ENCODE results near the gene CD248.
"Not testable (repeated sequence)": the region's sequence is repeated elsewhere in the genome, so short reads cannot be mapped to it uniquely, and the experiment has no call there.

CD248 gene, protein sequence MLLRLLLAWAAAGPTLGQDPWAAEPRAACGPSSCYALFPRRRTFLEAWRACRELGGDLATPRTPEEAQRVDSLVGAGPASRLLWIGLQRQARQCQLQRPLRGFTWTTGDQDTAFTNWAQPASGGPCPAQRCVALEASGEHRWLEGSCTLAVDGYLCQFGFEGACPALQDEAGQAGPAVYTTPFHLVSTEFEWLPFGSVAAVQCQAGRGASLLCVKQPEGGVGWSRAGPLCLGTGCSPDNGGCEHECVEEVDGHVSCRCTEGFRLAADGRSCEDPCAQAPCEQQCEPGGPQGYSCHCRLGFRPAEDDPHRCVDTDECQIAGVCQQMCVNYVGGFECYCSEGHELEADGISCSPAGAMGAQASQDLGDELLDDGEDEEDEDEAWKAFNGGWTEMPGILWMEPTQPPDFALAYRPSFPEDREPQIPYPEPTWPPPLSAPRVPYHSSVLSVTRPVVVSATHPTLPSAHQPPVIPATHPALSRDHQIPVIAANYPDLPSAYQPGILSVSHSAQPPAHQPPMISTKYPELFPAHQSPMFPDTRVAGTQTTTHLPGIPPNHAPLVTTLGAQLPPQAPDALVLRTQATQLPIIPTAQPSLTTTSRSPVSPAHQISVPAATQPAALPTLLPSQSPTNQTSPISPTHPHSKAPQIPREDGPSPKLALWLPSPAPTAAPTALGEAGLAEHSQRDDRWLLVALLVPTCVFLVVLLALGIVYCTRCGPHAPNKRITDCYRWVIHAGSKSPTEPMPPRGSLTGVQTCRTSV

DNA sequence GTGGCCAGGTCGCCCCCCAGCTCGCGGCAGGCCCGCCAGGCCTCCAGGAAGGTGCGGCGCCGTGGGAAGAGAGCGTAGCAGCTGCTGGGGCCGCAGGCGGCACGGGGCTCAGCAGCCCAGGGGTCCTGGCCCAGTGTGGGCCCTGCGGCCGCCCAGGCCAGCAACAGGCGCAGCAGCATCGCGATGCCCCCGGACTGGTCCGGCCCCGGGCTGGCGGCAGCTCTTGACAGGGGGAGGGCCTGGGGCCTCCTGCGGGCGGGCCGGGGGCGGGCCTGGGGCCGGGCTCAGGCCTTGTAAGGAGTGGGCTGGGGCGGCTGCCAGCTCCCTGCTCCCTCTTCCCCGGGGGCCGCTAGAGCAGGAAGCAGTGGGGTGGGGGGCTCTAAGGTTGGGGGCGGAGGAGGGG lies at the start of gene CD248:
Gene CD248, minus strand, starts transcription at position 196 of the 403 bp plus-strand sequence. Its CDS starts 17 bp downstream, at position 179.
- no peak for DNase-seq (ENCODE audit: low read depth)

DNA sequence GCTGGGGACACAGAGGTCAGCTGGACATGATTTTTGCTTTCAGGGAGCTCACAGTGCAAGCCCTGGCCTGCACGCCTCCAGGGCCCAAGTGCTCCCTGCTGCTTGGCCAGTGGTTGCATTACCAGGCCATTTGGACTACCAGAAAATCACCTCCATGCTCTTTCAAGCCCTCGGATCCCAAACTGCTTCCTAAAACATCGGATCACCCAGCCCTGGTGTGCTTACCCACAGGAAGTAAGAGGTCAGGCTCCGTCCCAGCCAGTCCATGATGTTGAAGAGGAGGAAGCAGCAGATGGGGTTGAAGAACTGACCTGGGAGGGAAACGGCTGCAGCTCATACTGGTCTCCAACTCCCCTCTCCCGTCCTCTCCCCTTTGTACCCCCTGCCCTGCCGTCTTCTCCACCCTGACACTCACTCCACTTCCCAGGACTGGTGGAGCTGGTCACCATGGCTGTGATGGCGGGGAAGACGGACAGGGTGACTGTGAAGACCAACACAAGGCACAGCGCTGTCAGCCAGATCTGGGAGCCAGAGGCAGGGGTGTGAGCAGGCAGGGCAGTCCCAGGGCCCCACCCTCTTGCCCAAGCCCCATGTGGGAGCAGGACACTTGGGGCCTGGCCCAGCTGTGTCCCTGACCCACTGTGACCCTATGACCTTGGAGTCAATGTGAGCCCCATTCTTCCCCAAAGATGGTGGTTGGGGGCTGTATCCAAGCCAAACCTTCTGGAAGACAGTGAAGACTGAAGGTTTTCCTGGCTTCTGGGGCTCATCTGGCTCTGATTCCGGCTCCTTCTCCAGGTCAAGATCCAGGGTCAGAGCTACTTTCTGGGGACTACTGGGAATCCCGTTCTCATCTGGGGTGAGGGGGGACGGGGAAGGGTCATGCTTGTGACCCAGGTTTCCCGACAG lies 49.1 kb upstream of the CD248 start:
- no peak for DNase-seq (ENCODE audit: low read depth)

DNA sequence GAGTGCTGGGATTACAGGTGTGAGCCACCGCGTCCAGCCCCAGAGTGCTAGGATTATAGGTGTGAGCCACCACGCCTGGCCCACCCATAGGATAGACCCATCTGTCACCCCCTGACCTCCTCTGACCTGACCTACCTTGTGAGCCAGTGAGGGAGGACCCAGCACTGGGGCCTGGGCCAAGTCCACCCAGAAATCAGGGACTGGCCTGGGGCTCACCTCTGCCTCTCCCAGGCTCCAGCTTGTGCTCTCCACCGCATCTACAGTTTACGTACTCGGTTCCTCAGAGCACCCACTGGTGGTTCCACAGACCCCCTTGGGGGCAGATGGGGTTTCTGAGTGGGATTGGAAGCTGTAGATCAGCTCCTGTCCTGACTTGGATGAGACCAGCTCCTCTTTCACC lies 48.3 kb upstream of the CD248 start:
- DNase-seq (ENCODE audit: low read depth), result no peak

DNA sequence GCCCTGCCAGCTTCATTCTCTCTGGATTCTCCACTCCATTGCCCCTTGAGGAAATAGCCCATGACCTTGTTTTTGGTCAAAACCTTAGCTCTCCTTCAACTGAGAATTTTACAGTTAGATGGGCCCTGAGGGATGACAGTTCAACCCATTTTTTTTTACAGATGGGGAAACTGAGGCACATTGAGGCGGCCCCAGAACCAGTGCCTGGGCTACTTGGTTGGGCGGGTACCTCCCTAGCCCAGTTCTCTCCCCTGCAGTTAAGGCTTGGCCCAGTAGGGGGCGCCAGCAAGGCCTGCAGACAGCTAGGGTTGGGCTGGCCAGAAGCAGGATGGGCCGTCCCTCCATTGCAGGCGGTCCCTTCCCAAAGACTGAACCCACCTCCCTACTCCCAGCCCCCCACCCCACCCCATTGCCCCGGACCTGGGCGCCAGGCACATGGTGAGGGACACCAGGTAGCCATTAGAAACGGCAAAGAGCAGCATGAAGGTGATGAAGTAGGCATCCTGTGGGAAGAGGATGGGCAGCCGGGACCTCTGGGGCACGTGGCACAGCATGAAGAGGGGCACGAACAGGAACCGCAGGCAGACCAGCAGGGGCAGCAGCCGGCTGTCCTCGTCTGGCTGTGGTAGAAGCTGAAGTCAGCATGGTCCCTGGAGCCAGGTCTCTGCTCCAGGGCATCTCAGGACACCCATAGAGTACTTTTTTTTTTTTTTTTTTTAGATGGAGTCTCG lies 47.1 kb upstream of the CD248 start:
- peak; percentile 22 for DNase-seq (ENCODE audit: low read depth)

DNA sequence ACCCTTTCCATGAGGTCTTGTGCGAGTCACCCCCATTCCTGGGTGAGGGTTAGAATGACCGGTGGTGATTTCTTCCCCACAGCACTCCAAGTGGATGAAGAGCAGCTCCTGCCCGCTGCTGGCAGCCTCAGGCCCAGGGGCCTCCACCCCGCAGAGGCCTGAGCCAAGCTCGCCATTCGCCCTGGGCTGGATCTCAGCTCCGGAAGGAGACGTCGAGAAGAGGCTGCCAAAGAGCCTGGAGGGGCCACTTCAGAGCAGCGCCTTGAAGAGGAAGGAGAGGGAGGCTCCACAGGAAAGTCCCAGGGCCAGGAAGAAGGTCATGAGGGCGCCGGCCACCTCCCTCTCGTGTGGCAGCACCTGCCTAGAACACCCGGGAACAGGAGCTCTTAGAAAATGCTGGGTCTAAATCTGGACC lies 46.4 kb upstream of the CD248 start:
- DNase-seq (ENCODE audit: low read depth), result no peak

DNA sequence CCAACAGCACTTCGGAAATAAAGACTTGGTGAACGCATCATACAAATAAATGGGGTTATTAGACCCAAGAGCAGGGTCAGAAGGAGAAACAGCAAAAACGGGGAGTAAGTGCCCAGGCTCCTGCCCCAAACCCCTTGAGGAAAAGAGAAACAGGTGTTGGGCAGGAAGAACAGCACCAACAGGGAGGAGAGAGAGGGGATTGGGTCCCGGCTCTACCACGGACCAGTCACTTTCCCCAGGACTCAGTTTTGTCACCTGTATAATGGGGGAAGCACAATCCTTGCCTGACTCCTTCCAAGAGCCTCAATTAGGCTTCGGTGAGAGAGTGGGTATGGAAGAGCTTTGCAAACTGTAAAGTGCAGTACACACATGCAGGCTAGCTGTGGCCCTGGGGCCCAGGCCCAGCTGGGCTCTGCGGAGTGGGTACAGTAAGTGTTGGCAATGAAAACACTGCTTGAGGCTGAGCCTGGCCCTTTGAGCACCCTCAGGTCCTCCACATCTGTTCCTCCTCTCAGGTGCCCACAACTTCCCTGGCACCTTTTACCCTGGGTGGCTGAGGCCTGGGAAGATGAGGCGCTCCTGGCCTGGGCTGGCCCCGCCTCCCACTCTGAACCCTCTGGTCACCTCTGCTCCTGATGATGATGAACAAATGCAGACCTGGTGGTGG lies 45.8 kb upstream of the CD248 start:
- no peak for DNase-seq (ENCODE audit: low read depth)

DNA sequence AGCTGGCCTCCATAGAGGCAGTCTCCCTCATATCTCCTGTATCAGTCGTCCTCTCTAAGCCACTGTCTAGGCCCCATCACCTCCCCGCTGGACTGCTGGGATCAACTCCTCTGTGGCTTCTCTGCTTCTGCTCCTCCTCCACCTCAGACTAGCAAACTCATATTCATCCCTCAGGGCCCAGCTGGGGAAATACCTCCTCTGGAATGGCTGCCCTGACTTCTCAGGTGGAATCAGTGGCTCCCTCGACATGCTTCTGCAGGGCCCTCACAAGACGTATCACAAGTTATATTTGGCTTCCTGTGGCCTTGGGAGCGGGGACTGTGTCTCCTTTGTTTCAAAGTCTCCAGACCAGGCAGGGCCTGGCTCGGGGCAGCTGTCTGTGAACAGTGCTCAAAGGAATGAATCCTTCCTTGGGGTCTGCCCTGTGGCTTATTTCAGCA lies 44.7 kb upstream of the CD248 start:
- no peak for DNase-seq (ENCODE audit: low read depth)

DNA sequence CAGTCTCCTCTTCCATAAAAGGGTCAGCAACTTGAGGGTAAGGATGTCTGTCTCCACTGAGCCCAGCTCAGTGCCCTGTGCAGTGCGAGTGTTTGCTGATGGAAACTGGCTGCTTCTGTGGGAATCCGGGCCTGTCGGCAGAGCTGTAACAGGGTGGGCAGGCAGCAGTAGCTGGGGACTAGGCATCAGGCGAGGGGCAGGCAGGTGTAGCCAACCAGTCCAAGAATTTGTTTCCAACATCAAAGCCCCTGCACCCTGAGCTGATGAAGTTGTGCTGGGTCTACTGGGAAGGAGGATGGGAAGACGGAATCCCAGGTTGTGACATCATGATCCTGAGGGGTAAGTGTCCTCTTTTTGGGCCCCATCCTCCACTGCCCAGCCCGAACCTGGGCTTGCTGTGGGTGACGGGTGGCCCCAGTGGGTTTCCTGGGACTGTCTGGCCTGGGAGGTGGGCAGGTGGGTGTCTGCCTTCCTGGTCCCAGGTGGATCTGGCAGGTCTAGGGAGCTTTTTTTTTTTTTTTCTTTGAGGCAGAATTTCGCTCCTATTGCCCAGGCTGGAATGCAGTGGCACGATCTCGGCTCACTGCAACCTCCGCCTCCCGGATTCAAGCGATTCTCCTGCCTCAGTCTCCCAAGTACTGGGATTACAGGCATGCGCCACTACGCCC lies 43.7 kb upstream of the CD248 start:
- DNase-seq (ENCODE audit: low read depth), result no peak

DNA sequence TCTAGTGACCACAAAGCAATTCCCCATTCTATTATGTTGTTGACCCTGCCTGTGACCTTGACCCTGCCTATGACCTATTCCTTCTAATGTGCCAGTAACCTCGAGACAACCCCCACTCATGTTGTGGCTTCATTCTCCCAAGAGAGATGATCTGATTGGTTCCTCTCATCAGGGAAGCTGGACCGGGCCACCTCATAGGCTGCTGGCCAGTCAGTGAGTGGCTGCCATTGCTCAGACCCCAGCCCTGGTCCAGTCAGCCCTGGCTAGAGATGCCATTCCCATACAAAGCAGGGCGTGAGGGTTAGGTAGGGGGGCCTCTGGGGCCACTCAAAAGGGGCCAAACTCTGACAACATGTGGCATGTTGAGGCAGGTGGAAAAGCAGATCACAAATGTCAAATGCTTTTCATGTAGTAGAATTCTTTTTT lies 42.8 kb upstream of the CD248 start:
- no peak for DNase-seq (ENCODE audit: low read depth)

DNA sequence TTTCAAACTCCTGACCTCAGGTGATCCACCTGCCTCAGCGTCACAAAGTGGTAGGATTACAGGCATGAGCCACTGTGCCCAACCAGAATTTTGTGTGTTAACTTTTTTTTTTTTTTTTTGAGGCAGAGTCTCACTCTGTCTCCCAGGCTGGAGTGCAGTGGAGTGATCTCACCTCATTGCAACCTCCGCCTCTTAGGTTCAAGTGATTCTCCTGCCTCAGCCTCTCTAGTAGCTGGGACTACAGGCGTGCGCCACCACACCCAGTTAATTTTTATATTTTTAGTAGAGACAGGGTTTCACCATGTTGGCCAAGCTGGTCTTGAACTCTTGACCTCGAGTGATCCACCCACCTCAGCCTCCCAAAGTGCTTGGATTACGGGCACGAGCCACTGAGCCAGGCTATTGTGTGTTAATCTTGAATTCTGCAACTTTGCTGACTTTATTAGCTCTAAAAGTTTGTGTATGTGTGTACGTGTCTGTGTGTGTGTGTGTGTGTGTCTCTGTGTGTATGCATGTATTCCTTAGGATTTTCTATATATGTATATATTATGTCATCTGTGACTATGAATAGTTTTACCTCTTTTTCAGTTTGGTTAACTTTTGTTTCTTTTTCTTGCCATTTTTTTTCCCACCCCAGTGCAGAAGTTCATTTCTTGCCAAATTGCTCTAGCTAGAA lies 33.9 kb upstream of the CD248 start:
- DNase-seq (ENCODE audit: low read depth), result not testable (repeated sequence)

DNA sequence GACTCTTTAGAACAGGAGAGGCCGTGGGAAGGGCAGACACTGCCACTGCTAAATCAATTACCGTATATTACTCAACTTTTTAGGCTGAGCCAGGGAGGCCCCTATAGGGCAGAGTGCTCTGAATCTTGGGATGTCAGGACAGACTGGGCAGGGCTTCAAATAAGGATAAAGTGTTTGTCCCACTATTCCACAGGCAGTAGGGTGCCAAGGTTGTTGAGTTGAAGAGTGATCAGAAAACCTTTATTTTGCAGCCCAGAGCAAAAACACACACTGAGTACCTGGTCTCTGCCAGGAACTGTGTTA lies 32.2 kb upstream of the CD248 start:
- DNase-seq (ENCODE audit: low read depth), result no peak

DNA sequence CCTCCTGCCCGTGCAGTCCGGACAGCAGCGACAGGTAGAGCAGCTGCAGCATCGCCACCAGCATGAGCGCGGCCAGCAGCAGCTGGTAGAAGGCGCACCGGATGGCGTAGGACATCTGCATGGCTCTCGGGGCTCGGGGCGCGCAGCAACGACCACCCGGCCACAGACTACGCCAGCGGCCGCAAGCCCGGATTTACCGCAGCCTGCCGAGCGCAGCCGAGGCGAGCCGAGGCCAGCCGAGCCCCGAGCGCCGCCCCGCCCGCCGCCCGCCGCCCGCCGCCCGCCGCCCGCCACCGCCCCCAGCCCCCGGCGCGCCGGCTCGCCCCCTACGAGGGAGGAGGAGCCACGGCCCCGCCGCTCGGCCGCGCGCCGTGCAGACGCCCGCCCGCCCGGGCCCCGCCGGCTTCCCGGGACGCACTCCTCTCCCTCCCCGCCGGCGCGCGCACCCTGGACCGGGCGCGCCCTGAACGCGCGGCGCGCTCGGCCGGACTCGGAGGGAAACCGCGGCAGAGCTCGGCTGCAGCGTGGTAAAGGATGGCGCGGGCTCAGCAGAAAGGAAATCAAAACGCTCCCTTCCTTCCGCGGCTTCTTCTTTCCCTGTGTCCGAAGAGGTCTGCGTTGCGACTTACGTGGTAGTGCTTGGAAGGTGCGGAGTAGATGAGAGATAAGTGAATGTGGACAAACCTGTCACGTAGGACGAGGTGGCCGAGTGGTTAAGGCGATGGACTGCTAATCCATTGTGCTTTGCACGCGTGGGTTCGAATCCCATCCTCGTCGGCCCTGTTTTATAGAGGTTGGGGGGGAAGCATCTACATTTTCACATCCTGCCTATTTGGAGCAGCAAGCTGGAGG lies 30.8 kb upstream of the CD248 start, which contains the start of gene B4GAT1:
Gene B4GAT1, minus strand, starts transcription at position 205 of the 852 bp plus-strand sequence. Its CDS starts 84 bp downstream, at position 121.
- DNase-seq (ENCODE audit: low read depth), result peak; percentile 63

DNA sequence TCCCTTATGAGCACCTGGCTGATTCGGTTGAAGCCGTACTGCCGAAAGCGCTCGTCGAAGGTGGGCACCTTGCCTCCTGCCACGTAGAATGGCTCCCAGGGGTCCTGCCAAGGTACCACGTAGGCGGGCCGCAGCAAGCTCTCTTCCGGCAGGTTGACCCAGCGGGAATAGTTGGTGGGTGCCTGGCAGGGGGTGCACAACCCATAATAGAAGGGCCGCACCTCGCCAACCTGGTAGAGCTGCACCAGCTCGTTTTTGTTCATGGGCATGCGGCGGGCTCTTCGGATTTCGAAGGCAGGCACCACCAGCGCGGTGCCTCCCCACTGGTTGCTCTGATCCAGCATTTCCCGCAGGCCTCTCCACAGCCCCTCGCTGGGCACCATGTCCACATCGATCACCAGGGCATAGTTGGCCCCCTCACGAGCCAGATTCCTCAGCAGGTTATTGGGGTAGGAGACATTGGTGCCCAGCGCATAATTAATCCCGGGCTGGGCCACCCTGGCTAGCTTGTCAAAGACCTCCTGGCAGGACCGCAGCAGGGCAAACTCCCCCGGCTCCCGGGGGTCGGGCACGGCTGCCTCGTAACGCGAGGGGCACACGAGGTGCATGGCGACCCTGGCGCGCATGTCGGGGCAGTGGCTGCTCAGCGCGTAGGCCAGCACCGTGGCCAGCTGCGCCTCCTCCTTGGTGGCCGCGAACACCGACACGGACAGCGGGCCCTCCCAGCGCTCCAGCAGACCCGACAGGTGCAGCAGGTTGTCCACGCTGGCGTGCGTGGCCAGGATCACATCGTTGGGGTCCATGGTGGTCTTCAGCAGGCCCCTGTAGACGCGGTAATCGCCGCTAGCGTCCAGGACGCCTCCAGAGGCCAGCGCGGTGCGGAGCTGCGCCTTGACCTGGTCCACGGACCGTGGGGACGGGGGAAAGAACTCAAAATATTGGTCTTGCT lies 29.9 kb upstream of the CD248 start:
- DNase-seq (ENCODE audit: low read depth), result no peak

DNA sequence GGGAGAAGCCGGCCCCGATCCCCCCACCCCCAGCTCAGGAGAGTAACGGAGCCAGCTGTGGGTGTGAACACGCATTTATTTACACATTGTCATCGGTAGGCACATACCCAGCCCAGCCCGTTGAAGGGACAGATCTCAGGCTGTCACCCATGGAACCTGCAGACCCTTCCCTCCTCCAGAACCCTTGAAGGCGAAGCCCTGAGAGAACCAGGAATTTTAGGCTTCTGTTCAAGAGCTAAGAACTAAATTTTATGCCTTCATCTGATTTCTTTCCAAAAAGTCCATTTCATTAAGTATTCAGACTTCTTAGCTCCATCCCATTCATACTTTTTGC lies 28.4 kb upstream of the CD248 start:
- no peak for DNase-seq (ENCODE audit: low read depth)

DNA sequence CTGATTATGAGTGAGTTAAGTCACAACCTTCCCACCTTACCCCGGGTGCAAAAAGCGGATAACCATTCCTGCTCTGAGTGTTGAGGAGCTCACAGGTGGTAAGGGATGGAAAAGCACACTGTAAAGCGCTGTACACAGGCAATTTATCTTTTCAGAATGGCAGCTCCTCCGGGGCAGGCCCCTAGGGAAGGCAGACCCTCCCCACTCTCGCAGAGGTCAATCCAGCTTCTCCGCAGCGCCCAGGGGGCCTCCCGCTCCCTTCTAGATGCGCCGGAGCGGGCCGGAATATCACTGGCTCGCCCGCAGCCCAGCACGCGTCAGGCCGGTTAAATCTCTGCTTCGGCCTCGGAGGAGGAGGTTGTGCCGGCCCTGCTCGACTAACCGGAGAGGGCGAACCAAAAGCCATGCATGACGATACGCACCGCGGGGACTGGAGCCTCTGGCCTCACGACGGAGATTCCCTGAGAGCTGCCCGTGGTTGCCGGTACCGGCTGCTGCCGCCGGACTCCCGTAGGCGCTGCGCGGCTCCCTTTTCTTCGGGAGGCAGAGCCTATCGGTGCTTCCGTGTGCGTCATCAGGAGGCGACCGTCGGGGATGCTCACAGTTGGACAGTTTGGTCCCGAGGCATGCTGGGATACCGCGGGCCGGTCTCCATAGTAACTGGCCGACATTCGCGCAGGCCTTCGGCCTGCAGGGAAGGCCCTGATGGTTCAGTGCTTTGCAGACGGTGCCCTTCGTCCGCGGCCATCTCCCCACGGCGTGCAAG lies 27.9 kb upstream of the CD248 start, which contains the start of gene BRMS1:
Gene BRMS1, minus strand, starts transcription at position 555 of the 766 bp plus-strand sequence. CDS start 2,870 bp downstream, outside the sequence.
- DNase-seq (ENCODE audit: low read depth), result peak; percentile 89

DNA sequence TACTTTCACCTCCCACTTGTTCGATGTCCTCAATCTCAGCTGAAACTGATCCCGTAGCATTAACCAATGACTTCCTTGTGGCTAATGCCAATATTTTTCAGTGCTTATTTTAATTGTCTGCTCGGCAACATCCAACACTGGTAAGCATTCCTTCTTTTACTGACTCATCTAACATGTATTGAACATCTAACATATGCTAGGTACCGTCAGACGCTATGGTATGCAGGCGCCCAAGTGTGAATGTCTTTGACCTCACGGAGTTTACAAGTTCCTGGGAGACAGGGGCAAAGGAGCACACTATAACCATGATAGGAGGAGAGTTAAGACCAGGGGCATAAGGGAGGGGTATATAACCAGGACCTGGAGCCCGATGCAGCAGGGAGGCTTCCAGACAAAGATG lies 26.3 kb upstream of the CD248 start:
- DNase-seq (ENCODE audit: low read depth), result no peak

Data from stimulated activated CD8-positive, alpha-beta memory T cell treated with anti-CD3 and anti-CD28 coated beads, Interleukin-12 subunit alpha, Interleukin-12 subunit beta, amount 100 ng/mL, for 4 hours (primary cell).